Measurements from ENCODE around the gene CPM.
A peak's percentile ranks its signal among the peaks of the same experiment; 100 is the strongest.

CPM gene

GRCh38 chr12:68868043-68868790, 64.8 kb downstream of the CPM start:
- H3K36me3 ChIP-seq (replicated peaks; ENCODE audit: insufficient read depth, low read length), result no peaks in the 10 kb centered on the region
- H3K4me2 ChIP-seq (ENCODE audit: low read depth, low read length), result no peak overlapping the region
- H3F3A ChIP-seq (ENCODE audit: insufficient read depth, low read length), result no peaks in the 10 kb centered on the region
- peaks cover 9% of the 10 kb centered on the region for H3K4me1 ChIP-seq (ENCODE audit: low read length)
- TF ChIP-seq, protein P1, sequence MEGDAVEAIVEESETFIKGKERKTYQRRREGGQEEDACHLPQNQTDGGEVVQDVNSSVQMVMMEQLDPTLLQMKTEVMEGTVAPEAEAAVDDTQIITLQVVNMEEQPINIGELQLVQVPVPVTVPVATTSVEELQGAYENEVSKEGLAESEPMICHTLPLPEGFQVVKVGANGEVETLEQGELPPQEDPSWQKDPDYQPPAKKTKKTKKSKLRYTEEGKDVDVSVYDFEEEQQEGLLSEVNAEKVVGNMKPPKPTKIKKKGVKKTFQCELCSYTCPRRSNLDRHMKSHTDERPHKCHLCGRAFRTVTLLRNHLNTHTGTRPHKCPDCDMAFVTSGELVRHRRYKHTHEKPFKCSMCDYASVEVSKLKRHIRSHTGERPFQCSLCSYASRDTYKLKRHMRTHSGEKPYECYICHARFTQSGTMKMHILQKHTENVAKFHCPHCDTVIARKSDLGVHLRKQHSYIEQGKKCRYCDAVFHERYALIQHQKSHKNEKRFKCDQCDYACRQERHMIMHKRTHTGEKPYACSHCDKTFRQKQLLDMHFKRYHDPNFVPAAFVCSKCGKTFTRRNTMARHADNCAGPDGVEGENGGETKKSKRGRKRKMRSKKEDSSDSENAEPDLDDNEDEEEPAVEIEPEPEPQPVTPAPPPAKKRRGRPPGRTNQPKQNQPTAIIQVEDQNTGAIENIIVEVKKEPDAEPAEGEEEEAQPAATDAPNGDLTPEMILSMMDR (IDR thresholded peaks at IDR 0.05; ENCODE audit: low read length), result no peak
- TF ChIP-seq EZH2 (optimal IDR thresholded peaks at IDR 0.05; ENCODE audit: low read depth, low read length), result no peak
- TF ChIP-seq EZH2phosphoT487 (IDR thresholded peaks at IDR 0.05; ENCODE audit: low read length), result no peak
- no peaks in the 10 kb centered on the region for H3K79me2 ChIP-seq (ENCODE audit: low read length)
- no peaks in the 10 kb centered on the region for H3K9me2 ChIP-seq (replicated peaks; ENCODE audit: insufficient read depth, low read length)
- no peak overlapping the region for H3K27ac ChIP-seq (ENCODE audit: low read length)
- no peak overlapping the region for H2AFZ ChIP-seq (ENCODE audit: low read length)
- DNase-seq, result no peak
- no peak overlapping the region for H3K4me3 ChIP-seq (ENCODE audit: low read length)
- no peak overlapping the region for H3K9ac ChIP-seq (ENCODE audit: low read length)
- no peaks in the 10 kb centered on the region for H4K20me1 ChIP-seq (ENCODE audit: insufficient read depth, low read length)
- H3K27me3 ChIP-seq (replicated peaks; ENCODE audit: insufficient read depth, low read length), result no peaks in the 10 kb centered on the region
- no peaks in the 10 kb centered on the region for H3K9me3 ChIP-seq (replicated peaks; ENCODE audit: insufficient read depth, low read length)

GRCh38 chr12:68867606-68868005, 65.4 kb downstream of the CPM start:
- DNase-seq, result peak; percentile 2
- H3K4me3 ChIP-seq (ENCODE audit: low read length), result no peak overlapping the region
- peaks cover 13% of the 10 kb centered on the region for H3K4me1 ChIP-seq (ENCODE audit: low read length)
- H3K27me3 ChIP-seq (replicated peaks; ENCODE audit: insufficient read depth, low read length), result no peaks in the 10 kb centered on the region
- no peaks in the 10 kb centered on the region for H3F3A ChIP-seq (ENCODE audit: insufficient read depth, low read length)
- no peaks in the 10 kb centered on the region for H3K9me3 ChIP-seq (replicated peaks; ENCODE audit: insufficient read depth, low read length)
- H3K9me2 ChIP-seq (replicated peaks; ENCODE audit: insufficient read depth, low read length), result no peaks in the 10 kb centered on the region
- TF ChIP-seq EZH2 (optimal IDR thresholded peaks at IDR 0.05; ENCODE audit: low read depth, low read length) (no peak), EZH2phosphoT487 (IDR thresholded peaks at IDR 0.05; ENCODE audit: low read length) (no peak)
- TF ChIP-seq, protein P1 (IDR thresholded peaks at IDR 0.05; ENCODE audit: low read length), result no peak
- H2AFZ ChIP-seq (ENCODE audit: low read length), result no peak overlapping the region
- H3K9ac ChIP-seq (ENCODE audit: low read length), result no peak overlapping the region
- no peak overlapping the region for H3K4me2 ChIP-seq (ENCODE audit: low read depth, low read length)
- H3K36me3 ChIP-seq (replicated peaks; ENCODE audit: insufficient read depth, low read length), result no peaks in the 10 kb centered on the region
- H3K79me2 ChIP-seq (ENCODE audit: low read length), result no peaks in the 10 kb centered on the region
- H3K27ac ChIP-seq (ENCODE audit: low read length), result no peak overlapping the region
- H4K20me1 ChIP-seq (ENCODE audit: insufficient read depth, low read length), result no peaks in the 10 kb centered on the region

GRCh38 chr12:68866950-68867349, 66.0 kb downstream of the CPM start:
- no peaks in the 10 kb centered on the region for H3K9me2 ChIP-seq (replicated peaks; ENCODE audit: insufficient read depth, low read length)
- H3K27ac ChIP-seq (ENCODE audit: low read length), result no peak overlapping the region
- no peaks in the 10 kb centered on the region for H3F3A ChIP-seq (ENCODE audit: insufficient read depth, low read length)
- no peaks in the 10 kb centered on the region for H3K9me3 ChIP-seq (replicated peaks; ENCODE audit: insufficient read depth, low read length)
- H3K9ac ChIP-seq (ENCODE audit: low read length), result no peak overlapping the region
- no peaks in the 10 kb centered on the region for H3K36me3 ChIP-seq (replicated peaks; ENCODE audit: insufficient read depth, low read length)
- no peak overlapping the region for H3K4me2 ChIP-seq (ENCODE audit: low read depth, low read length)
- H2AFZ ChIP-seq (ENCODE audit: low read length), result no peak overlapping the region
- no peak overlapping the region for H3K4me3 ChIP-seq (ENCODE audit: low read length)
- no peaks in the 10 kb centered on the region for H3K27me3 ChIP-seq (replicated peaks; ENCODE audit: insufficient read depth, low read length)
- H3K4me1 ChIP-seq (ENCODE audit: low read length), result peaks cover 13% of the 10 kb centered on the region
- no peaks in the 10 kb centered on the region for H3K79me2 ChIP-seq (ENCODE audit: low read length)
- no peaks in the 10 kb centered on the region for H4K20me1 ChIP-seq (ENCODE audit: insufficient read depth, low read length)
- TF ChIP-seq, protein P1 (IDR thresholded peaks at IDR 0.05; ENCODE audit: low read length), result no peak
- TF ChIP-seq EZH2 (optimal IDR thresholded peaks at IDR 0.05; ENCODE audit: low read depth, low read length), result no peak
- TF ChIP-seq EZH2phosphoT487 (IDR thresholded peaks at IDR 0.05; ENCODE audit: low read length), result no peak
- DNase-seq, result peak; percentile 4

Measured in MM.1S (cell line).